GM19324 (cell line): ENCODE results near the gene POLR1H.
A peak's percentile ranks its signal among the peaks of the same experiment; 100 is the strongest.

ENCODE experiments used
- ATAC-seq: cut with Tn5 transposase; IDR thresholded peaks from one replicate; pipeline ENCODE4 v1.9.1; 2021; ENCODE audit warnings: mild to moderate bottlenecking, moderate library complexity; ENCODE audit not compliant: unreplicated experiment, low FRiP score

Gene POLR1H

GRCh38 chr6:30092852-30093543 is 31.9 kb downstream of the POLR1H start:
- no peak for ATAC-seq

- ATAC-seq = no peak
Measured at GRCh38 chr6:30093951-30094661, 33.0 kb downstream of the POLR1H start.

GRCh38 chr6:30096829-30097228 is 35.8 kb downstream of the POLR1H start:
- ATAC-seq = no peak

GRCh38 chr6:30097902-30098768 is 37.1 kb downstream of the POLR1H start:
- no peak for ATAC-seq

- no peak for ATAC-seq
Measured at GRCh38 chr6:30100154-30100553, 39.1 kb downstream of the POLR1H start.

GRCh38 chr6:30100585-30101443 is 39.7 kb downstream of the POLR1H start:
- no peak for ATAC-seq

GRCh38 chr6:30101444-30102413 is 40.7 kb downstream of the POLR1H start:
- no peak for ATAC-seq

- ATAC-seq = no peak
Measured at GRCh38 chr6:30102414-30102969, 41.4 kb downstream of the POLR1H start.

- ATAC-seq = no peak
Measured at GRCh38 chr6:30102970-30103871, 42.2 kb downstream of the POLR1H start.

GRCh38 chr6:30103872-30104179 is 42.8 kb downstream of the POLR1H start:
- no peak for ATAC-seq

GRCh38 chr6:30104661-30105060 is 43.6 kb downstream of the POLR1H start:
- no peak for ATAC-seq

GRCh38 chr6:30111266-30111856 is 50.3 kb downstream of the POLR1H start:
- no peak for ATAC-seq

GRCh38 chr6:30112402-30112994 is 51.4 kb downstream of the POLR1H start:
- no peak for ATAC-seq

GRCh38 chr6:30113003-30113759 is 52.1 kb downstream of the POLR1H start, which contains the start of gene TRIM31:
TSS of gene TRIM31 (minus strand) at chr6:30113090. CDS start at chr6:30112805, 285 bp downstream.
- peak; percentile 74 for ATAC-seq

GRCh38 chr6:30113841-30114240 is 52.8 kb downstream of the POLR1H start:
- no peak for ATAC-seq
